Duodenal mucosa (tissue), 2 donors: ENCODE results near the gene PSTPIP1.

ENCODE experiments used
- H3K27ac ChIP-seq: one replicate; pipeline ENCODE4 v1.7.0; 2013; ENCODE audit warnings: low read depth, low read length
- H3K27me3 ChIP-seq, 2 donors: one replicate each; pipeline ENCODE4 v1.7.0; 2013; ENCODE audit warnings: low read length in 2 of 2, control low read depth in 1 of 2; ENCODE audit not compliant: insufficient read depth in 2 of 2, control insufficient read depth in 1 of 2
- H3K36me3 ChIP-seq, 2 donors: one replicate each; pipeline ENCODE4 v1.7.0; 2013; ENCODE audit warnings: low read length in 2 of 2, control low read depth in 1 of 2; ENCODE audit not compliant: insufficient read depth in 2 of 2, control insufficient read depth in 1 of 2
- H3K4me1 ChIP-seq, 2 donors: one replicate each; pipeline ENCODE4 v1.7.0; 2013; ENCODE audit warnings: low read length in 2 of 2, control low read depth in 1 of 2; ENCODE audit not compliant: insufficient read depth in 2 of 2, control insufficient read depth in 1 of 2
- H3K4me3 ChIP-seq, 2 donors: one replicate each; pipeline ENCODE4 v1.7.0; 2013; ENCODE audit warnings: low read length in 2 of 2, low read depth in 1 of 2
- H3K9ac ChIP-seq, 2 donors: one replicate each; pipeline ENCODE4 v1.7.0; 2013; ENCODE audit warnings: low read length in 2 of 2, low read depth in 1 of 2
- H3K9me3 ChIP-seq, 2 donors: one replicate each; pipeline ENCODE4 v1.7.0; 2013; ENCODE audit warnings: low read length in 2 of 2, control low read depth in 1 of 2; ENCODE audit not compliant: control insufficient read depth in 1 of 2

The PSTPIP1 gene

GRCh38 chr15:77085297-77085696 is 90.4 kb downstream of the PSTPIP1 start:
- Histone ChIP-seq H3K9ac (no peak overlapping the region), H3K4me1 (no peaks in the 10 kb centered on the region), H3K27ac (no peak overlapping the region), H3K4me3 (no peak overlapping the region), H3K27me3 (no peaks in the 10 kb centered on the region), H3K9me3 (no peaks in the 10 kb centered on the region), H3K36me3 (no peaks in the 10 kb centered on the region)
